Measurements from ENCODE around the gene ACO2. TPM values are rescaled to one million over a fixed set of nuclear protein-coding genes. Genes with fewer than 3 reads are reported as not detected.

ACO2 gene
- total RNA-seq, 2 donors from 2014 or later: 77.2 to 81.9 TPM

DNA sequence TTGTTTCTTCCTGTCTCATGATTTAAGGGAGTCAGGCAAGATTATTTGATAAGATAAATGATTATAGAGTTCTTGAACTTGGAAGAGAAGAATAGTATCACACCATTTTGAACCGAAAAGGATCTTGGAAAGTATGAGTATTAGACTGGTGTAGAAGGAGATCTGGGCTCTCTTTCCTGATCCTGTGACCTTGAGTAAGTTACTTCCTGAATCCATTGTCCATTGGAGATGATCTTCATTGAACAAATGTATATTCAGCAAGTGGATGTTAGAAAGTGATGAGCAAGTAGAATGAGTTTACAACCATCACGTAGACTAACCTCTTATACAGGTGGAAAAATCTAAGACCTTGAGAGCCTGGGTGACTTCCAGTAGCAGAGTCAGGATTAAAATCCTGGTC lies 2.0 kb downstream of the ACO2 start:
- no peaks in the 10 kb centered on the region for H3K9me3 ChIP-seq (ENCODE audit: control insufficient read depth, low read length, poor library complexity, severe bottlenecking)
- DNase-seq (no peak), ATAC-seq (no peak)
- Mint-ChIP-seq H3K4me1 (peaks cover 33% of the 10 kb centered on the region), H3K27me3 (no peaks in the 10 kb centered on the region), H3K4me3 (peak overlapping the region; percentile 63), H3K36me3 (ENCODE audit: low read depth) (no peaks in the 10 kb centered on the region), H3K27ac (peak overlapping the region; percentile 56)

DNA sequence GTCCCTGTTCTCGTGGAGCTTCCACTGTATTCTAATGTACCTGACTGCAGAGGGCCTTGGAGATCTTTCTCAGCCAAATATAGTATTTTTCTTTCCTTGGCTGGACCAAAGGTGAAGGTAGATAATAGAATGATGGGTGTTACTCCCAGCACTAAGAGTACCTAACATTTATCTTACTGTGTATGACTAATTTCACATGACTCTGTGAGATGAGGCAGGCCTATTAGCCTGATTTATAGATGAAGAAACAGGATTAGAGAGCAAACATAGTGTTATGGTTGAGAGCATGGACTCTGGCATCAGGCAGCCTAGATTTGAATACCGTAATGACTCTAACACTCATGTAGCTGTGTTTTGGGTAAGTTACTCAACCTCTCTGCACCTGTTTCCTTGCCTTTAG lies 2.7 kb downstream of the ACO2 start:
- DNase-seq (no peak), ATAC-seq (no peak)
- no peaks in the 10 kb centered on the region for H3K9me3 ChIP-seq (ENCODE audit: control insufficient read depth, low read length, poor library complexity, severe bottlenecking)
- Mint-ChIP-seq H3K4me3 (no peak overlapping the region), H3K27ac (no peak overlapping the region), H3K36me3 (ENCODE audit: low read depth) (no peaks in the 10 kb centered on the region), H3K27me3 (no peaks in the 10 kb centered on the region), H3K4me1 (peaks cover 33% of the 10 kb centered on the region)

DNA sequence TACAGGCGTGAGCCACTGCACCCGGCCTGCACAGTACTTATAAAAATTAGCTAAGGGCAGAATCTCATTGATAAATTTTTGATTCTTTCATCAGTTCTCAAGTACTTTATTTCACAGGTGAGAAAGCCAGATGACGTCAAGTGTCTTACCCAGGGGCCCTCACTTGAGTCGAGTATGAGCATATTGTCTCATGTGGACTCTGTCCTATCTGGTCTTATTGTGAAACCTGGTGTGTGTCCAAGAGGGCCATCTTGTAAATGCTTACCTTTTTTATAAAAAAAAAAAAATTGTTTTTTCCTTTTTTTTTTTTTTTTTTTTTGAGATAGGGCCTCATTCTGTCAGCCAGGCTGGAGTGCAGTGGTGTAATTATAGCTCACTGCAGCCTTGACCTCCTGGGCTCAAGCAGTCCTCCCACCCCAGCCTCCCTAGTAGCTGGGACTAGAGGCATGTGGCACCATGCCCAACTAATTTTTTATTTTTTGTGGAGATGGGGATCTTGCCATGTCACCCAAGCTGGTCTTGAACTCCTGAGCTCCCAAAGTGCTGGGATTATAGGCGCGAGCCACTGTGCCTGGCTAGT lies 6.0 kb downstream of the ACO2 start:
- DNase-seq: no peak
- Mint-ChIP-seq H3K4me1 (peaks cover 17% of the 10 kb centered on the region), H3K4me3 (no peak overlapping the region), H3K27ac (peak overlapping the region; percentile 8), H3K36me3 (ENCODE audit: low read depth) (no peaks in the 10 kb centered on the region), H3K27me3 (no peaks in the 10 kb centered on the region)
- no peaks in the 10 kb centered on the region for H3K9me3 ChIP-seq (ENCODE audit: control insufficient read depth, low read length, poor library complexity, severe bottlenecking)
- no peak for ATAC-seq

DNA sequence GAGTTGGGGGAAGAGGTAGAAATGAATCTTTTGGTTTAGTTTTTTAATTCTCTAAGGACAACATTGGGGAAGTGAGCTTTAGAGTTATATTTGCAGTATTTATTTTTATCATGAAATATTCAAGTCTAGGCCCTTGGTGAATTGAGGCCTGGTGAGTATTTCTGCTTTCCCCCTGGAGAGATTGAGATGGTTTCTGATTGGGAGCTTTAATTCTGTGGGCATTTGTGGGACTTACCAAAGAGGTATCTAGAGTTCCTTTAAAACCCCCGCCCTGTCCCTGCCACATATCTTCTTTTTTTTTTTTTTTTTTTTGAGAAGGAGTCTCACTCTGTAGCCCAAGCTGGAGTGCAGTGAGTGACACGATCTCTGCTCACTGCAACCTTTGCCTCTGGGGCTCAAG lies 9.6 kb downstream of the ACO2 start:
- Mint-ChIP-seq H3K4me1 (peaks cover 21% of the 10 kb centered on the region), H3K4me3 (no peak overlapping the region), H3K27ac (peak overlapping the region; percentile 37), H3K27me3 (no peaks in the 10 kb centered on the region), H3K36me3 (ENCODE audit: low read depth) (no peaks in the 10 kb centered on the region)
- no peaks in the 10 kb centered on the region for H3K9me3 ChIP-seq (ENCODE audit: control insufficient read depth, low read length, poor library complexity, severe bottlenecking)
- ATAC-seq (peak; percentile 35), DNase-seq (no peak)

DNA sequence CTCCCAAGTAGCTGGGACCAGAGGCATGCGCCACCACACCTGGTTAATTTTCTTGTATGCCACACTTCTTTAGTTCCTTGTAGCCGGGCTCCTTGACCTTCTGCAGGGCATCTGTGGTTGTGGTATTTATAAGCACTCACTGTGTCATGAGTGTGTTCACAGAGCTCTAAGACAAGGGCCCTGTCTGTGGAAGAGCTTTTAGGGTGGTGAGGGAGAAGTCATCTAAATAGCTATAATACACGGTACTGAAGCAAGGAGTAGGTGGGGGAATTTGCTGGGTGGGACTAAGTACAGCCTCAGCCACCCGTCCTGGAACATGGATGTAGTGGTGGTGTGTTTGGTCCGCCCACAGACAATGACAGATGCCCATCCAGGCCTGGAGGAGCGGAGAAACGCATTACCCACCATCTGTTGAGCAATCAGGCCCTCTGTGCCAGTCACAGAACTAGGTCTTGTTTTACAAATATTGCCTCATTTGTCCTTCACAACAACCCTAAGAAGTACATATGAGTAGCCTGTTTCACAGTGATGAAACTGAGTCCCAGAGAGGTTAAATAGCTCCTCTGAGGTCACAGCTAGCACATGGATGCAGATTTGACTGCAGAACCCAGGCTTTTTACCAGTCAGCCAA lies 10.1 kb downstream of the ACO2 start:
- H3K27me3 Mint-ChIP-seq: no peaks in the 10 kb centered on the region
- ATAC-seq: no peak
- no peak for DNase-seq
- no peak overlapping the region for H3K4me3 Mint-ChIP-seq
- H3K27ac Mint-ChIP-seq: peak overlapping the region; percentile 37
- no peaks in the 10 kb centered on the region for H3K9me3 ChIP-seq (ENCODE audit: control insufficient read depth, low read length, poor library complexity, severe bottlenecking)
- H3K4me1 Mint-ChIP-seq: peaks cover 18% of the 10 kb centered on the region
- no peaks in the 10 kb centered on the region for H3K36me3 Mint-ChIP-seq (ENCODE audit: low read depth)

DNA sequence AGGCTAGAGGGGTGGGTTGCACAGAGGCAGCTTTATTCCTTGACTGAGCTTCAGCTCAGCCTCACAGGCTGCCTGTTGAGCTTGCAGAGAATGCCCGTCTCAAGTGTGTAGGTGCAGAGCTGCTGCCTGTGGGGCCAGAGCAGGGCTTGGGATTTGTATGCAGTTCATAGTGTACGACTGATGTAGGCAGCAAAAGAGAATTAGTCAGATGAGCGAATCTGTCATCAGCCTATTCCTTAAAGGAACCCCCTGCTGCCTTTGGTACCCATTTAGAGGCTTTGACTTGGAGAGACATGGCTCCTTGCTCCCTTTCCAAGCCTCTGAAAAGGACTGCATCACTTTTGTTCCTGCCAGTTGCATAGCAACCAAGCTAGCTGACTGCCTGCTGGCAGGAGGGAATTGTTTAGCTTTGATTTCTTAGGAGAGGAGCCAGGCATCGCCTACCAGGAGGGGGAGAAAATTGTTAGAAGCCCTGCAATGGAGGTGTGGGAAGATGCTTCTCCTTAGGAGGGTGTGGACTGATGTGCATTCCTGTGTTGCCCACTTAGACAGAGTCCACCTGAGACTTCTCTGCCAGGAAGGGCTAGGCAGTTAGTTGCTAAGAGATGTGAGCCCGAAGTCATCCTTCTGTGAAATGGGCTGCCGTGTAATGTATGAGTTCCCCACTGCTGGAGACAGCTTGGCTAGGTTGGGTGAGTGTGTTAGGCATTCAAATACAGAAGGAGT lies 10.9 kb downstream of the ACO2 start:
- Mint-ChIP-seq H3K4me3 (no peak overlapping the region), H3K27ac (peak overlapping the region; percentile 37)

DNA sequence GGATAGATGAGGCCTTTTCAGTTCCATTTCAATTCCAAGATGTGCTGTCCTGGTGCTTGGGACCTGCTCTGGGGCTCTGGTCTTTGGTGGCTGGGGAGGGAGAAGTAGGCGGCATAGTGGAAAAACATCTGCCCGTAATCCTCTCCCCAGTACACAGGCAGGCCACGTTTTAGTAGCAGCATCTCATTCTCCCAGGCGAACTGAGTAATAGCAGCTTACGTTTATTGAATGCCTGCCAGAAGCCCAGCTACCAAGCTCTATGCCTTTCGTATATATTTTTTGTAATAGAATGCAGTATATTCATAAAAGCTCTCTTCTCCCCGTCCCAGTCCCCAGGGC lies 11.4 kb downstream of the ACO2 start:
- no peaks in the 10 kb centered on the region for H3K36me3 Mint-ChIP-seq (ENCODE audit: low read depth)
- peaks cover 20% of the 10 kb centered on the region for H3K4me1 Mint-ChIP-seq
- DNase-seq (no peak), ATAC-seq (no peak)
- H3K27me3 Mint-ChIP-seq: no peaks in the 10 kb centered on the region
- no peak overlapping the region for H3K4me3 Mint-ChIP-seq
- H3K9me3 ChIP-seq (ENCODE audit: control insufficient read depth, low read length, poor library complexity, severe bottlenecking): no peaks in the 10 kb centered on the region
- H3K27ac Mint-ChIP-seq: peak overlapping the region; percentile 37

More for the DNA sequence above, 10.9 kb downstream of the ACO2 start:
- ATAC-seq (no peak), DNase-seq (no peak)
- H3K4me1 Mint-ChIP-seq: peaks cover 17% of the 10 kb centered on the region
- H3K36me3 Mint-ChIP-seq (ENCODE audit: low read depth): no peaks in the 10 kb centered on the region
- H3K9me3 ChIP-seq (ENCODE audit: control insufficient read depth, low read length, poor library complexity, severe bottlenecking): no peaks in the 10 kb centered on the region
- no peaks in the 10 kb centered on the region for H3K27me3 Mint-ChIP-seq

DNA sequence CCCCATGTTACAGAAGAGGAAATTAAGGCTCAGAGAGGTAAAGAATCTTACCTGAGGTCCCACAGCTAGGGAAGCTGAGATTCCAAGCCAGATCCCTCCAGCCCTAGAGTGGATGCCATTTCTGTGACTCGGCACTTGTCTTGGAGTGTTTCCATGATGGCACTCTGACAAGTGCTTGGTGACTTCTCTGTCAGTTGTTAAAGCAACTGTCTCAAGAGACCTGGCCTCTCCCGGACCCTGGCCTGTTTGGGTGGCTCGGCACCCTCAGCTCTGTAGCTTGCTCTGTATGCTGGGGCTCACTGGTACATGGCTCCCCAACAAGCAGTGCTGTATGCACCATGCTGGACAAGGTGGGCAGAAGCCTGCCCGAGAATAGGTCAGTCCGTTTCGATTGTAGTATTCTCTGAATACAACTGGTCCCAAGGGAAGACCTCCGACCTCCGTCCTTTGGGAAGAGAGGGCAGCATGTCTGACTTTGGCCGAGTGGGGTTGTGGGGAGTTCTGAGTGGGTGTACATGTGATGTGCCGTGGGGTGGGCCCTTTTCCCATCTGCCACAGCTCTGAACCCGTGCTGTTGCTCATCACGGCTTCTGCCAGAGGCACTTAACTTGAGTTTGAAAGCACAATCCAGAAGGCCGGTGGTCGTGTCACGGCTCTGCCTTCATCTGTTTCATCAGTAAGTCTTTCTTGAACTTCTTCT lies 12.4 kb downstream of the ACO2 start:
- Mint-ChIP-seq H3K27ac (no peak overlapping the region), H3K4me1 (peaks cover 24% of the 10 kb centered on the region), H3K36me3 (ENCODE audit: low read depth) (no peaks in the 10 kb centered on the region), H3K4me3 (no peak overlapping the region), H3K27me3 (no peaks in the 10 kb centered on the region)
- no peaks in the 10 kb centered on the region for H3K9me3 ChIP-seq (ENCODE audit: control insufficient read depth, low read length, poor library complexity, severe bottlenecking)
- ATAC-seq (no peak), DNase-seq (no peak)

DNA sequence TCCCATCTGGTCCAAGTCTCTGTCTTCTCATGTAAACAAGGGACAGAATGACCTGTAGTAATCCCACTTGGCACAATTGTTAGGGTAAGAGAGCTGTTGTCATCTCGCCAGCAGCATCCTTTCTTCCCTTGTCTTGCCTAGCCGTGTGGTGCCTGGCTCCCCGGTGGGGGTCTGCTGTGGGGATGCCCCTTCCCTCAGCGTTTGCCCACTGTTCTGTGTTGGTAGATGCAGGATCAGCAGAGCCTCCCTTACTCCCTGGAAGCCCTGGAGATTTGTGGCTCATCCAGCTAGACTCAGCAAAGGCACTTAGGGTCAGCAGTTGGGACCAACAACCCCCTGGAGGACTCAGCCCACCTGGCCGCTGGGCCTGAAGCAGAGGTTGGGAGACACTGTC lies 13.0 kb downstream of the ACO2 start:
- Mint-ChIP-seq H3K36me3 (ENCODE audit: low read depth) (no peaks in the 10 kb centered on the region), H3K27me3 (no peaks in the 10 kb centered on the region), H3K4me3 (no peak overlapping the region), H3K4me1 (peaks cover 27% of the 10 kb centered on the region), H3K27ac (no peak overlapping the region)
- no peak for ATAC-seq
- DNase-seq: no peak
- no peaks in the 10 kb centered on the region for H3K9me3 ChIP-seq (ENCODE audit: control insufficient read depth, low read length, poor library complexity, severe bottlenecking)

DNA sequence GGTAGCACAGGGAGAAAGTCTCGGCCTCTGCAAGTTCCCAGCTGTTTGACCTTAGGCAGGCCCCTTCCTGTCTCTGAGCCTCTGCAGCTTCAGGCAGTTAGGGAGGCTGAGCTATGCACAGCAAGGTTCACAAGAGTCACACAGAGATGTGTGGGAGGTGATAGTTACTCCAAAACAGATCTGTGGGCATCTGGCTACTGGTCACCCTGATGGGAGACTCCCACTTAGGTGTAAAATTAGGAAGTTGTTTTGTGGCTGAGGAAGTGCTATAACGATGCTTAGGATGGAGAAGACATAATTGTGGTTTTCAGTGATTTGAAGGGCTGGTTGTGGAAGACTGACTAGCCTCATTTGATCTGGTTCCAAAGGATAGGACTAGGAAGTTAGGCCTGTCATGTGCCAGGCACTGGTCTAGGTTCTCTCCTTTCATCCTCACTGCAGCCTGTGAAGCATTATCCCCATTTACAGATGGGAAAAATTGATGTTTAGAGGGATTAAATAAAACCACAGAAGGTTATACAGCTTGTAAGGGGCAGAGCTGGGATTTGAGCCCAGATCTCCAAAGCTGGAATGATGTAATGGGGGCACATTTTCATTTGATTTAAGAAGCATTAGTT lies 13.5 kb downstream of the ACO2 start:
- H3K27me3 Mint-ChIP-seq: no peaks in the 10 kb centered on the region
- H3K9me3 ChIP-seq (ENCODE audit: control insufficient read depth, low read length, poor library complexity, severe bottlenecking): no peaks in the 10 kb centered on the region
- ATAC-seq (no peak), DNase-seq (no peak)
- H3K27ac Mint-ChIP-seq: no peak overlapping the region
- H3K4me1 Mint-ChIP-seq: peaks cover 31% of the 10 kb centered on the region
- H3K36me3 Mint-ChIP-seq (ENCODE audit: low read depth): no peaks in the 10 kb centered on the region
- peak overlapping the region; percentile 12 for H3K4me3 Mint-ChIP-seq

DNA sequence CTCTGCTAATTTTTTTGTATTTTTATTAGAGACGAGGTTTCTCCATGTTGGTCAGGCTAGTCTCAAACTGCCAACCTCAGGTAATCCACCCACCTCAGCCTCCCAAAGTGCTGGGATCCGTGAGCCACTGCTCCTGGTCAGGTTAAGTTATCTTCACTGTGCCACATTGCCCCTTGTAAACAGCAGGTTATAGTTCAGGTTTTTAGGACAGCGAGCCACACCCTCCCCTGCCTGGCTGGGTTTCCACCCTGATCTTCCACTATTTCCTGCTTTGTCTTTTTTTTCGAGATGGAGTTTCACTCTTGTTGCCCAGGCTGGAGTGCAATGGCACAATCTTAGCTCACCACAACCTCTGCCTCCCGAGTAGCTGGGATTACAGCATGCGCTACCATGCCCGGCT lies 16.1 kb downstream of the ACO2 start:
- peaks cover 2% of the 10 kb centered on the region for H3K36me3 Mint-ChIP-seq (ENCODE audit: low read depth)
- ATAC-seq: no peak
- H3K9me3 ChIP-seq (ENCODE audit: control insufficient read depth, low read length, poor library complexity, severe bottlenecking): no peaks in the 10 kb centered on the region
- H3K27me3 Mint-ChIP-seq: no peaks in the 10 kb centered on the region
- peaks cover 38% of the 10 kb centered on the region for H3K4me1 Mint-ChIP-seq
- H3K4me3 Mint-ChIP-seq: no peak overlapping the region
- DNase-seq: no peak
- H3K27ac Mint-ChIP-seq: peak overlapping the region; percentile 82

DNA sequence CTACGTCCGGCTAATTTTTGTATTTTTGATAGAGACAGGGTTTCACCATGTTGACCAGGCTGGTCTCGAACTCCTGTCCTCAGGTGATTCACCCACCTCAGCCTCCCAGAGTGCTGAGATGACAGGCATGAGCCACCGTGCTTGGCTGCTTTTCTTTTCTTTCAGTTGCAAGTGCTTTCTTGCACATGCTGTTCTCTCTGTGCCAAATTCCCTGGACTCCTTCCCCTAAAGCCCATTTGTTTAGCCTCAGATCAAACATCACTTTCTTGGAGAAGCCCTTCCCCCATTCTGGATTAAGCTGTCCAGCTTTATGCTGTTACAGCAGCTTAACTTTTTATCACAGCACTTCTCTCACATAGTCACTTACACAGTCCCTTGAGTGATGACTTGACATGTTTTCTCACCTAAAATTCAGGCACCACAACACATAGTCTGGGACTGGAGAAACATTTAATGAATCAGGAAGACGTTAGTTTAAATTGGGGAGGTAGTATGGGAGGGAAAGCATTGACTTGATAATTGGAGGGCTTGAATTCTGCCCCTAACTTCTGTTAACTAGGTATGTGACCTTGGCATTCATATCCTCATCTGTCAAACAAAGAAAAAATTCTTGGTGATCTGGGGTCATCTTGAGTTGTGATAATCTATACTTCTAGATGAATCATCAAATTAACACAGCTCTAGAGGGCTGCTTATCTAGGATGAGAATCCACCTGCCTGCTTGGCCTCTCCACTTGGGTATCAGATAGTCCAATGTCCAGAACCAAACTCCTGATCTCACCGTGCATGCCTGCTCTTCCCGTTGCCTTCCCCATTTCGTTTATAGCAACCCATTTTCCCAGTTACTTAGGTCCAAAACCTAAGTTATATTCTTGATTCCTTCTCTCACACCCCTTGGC lies 18.4 kb downstream of the ACO2 start:
- Mint-ChIP-seq H3K27me3 (no peaks in the 10 kb centered on the region), H3K4me1 (peaks cover 41% of the 10 kb centered on the region), H3K4me3 (peak overlapping the region; percentile 51)

More for the DNA sequence above, 18.4 kb downstream of the ACO2 start:
- H3K9me3 ChIP-seq (ENCODE audit: control insufficient read depth, low read length, poor library complexity, severe bottlenecking): no peaks in the 10 kb centered on the region
- ATAC-seq (no peak), DNase-seq (no peak)
- Mint-ChIP-seq H3K27ac (peak overlapping the region; percentile 62), H3K36me3 (ENCODE audit: low read depth) (peaks cover 2% of the 10 kb centered on the region)
